ENCODE measurements around the gene ZBTB21.

DNA sequence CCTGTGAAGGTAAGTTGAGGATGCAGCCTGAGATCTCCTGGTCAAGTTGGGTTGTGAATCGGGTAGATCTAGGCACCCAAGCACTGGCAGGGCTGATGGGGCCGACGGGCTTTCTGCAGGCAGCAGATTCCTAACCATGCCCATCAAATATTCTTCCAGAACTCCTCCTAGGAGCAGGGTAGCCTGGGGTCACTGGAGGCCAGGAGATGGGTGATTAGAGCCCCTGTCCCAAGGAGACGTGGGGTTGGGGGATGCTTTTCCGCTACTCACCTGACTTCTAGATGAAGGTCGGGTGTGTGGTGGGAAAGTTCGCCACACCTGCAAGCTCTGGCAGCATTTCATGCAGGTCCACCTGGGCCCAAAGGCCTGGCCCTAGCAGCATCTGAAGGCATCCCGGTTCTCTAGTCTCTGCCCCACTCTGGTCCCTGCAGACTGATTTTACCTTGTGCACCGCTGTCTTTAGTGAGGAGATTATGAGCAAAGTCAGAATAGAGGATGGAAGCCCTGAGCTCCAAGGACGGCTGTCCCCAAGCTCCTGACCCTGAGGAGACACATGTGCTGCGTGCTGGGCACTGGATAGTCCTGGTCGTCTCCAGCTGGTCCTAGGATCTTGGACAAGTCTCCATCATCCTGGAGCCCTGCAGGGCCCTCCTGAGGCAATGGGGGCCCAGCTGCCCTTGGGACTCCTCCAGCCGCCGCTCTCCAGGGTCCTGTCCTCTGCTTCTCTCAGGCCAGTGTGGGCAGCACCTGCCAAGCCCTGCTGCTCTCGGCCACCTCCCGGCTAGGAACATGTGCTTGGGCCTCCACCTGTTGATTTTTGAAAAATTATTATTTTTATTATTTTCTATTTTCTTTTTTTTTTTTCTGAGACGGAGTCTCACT lies 34.5 kb downstream of the ZBTB21 start:
- TF ChIP-seq, protein P1, sequence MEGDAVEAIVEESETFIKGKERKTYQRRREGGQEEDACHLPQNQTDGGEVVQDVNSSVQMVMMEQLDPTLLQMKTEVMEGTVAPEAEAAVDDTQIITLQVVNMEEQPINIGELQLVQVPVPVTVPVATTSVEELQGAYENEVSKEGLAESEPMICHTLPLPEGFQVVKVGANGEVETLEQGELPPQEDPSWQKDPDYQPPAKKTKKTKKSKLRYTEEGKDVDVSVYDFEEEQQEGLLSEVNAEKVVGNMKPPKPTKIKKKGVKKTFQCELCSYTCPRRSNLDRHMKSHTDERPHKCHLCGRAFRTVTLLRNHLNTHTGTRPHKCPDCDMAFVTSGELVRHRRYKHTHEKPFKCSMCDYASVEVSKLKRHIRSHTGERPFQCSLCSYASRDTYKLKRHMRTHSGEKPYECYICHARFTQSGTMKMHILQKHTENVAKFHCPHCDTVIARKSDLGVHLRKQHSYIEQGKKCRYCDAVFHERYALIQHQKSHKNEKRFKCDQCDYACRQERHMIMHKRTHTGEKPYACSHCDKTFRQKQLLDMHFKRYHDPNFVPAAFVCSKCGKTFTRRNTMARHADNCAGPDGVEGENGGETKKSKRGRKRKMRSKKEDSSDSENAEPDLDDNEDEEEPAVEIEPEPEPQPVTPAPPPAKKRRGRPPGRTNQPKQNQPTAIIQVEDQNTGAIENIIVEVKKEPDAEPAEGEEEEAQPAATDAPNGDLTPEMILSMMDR (IDR thresholded peaks at IDR 0.05), result no peak
- no peak for TF ChIP-seq CHD2 (IDR thresholded peaks at IDR 0.05; ENCODE audit: low read length, partially characterized antibody)

All from A549 (cell line).